A549 (cell line): ENCODE results near the gene SMIM29. TPM values are rescaled to one million over a fixed set of nuclear protein-coding genes. Genes with fewer than 3 reads are reported as not detected.
"Not testable (repeated sequence)": the region's sequence is repeated elsewhere in the genome, so short reads cannot be mapped to it uniquely, and the experiment has no call there.

Experiments used
- ATAC-seq, 2 experiments: fragments of 200-7000 bp in 1 of 2; fragments of >200 bp in 1 of 2; cut with Nextera tagmentation in 1 of 2; cut with Tn5 transposase in 1 of 2; 3 replicates each; pipeline versions ENCODE4 v1.8.0 to v1.9.1; 2018 to 2020; ENCODE audit warnings: mild to moderate bottlenecking in 1 of 2, moderate library complexity in 1 of 2
- CTCF ChIA-PET: fragments of 300-600 bp; sonication (Branson Sonifier 250); formaldehyde crosslinking; extraction: SDS; loops from one replicate; lab custom pipeline; 2021; ENCODE audit warnings: antibody characterized with exemption, inconsistent platforms; lab: Yijun Ruan, JAX
- POLR2A ChIA-PET: fragments of 350-600 bp; formaldehyde crosslinking; extraction: SDS; loops from one replicate; lab custom pipeline; 2021; ENCODE audit warnings: antibody characterized with exemption, inconsistent platforms; lab: Yijun Ruan, JAX
- DNase-seq, 2 experiments: peaks; one replicate each; pipeline versions ENCODE4 v3.0.0 to v3.0.0-alpha.2; 2011 to 2016; ENCODE audit warnings: low read depth in 1 of 2, low spot score in 1 of 2
- FAIRE-seq: peaks from 2 replicates; lab custom pipeline; 2011; peaks lifted over from hg19 to GRCh38; lab: Jason Lieb, UNC
- H3K27ac ChIP-seq, 2 experiments: fragments of >200 bp; sonication (Bioruptor Twin); formaldehyde crosslinking; 3 replicates each; pipeline ENCODE4 v1.5.1; 2016 to 2017
- H3K4me1 ChIP-seq: fragments of >200 bp; sonication (Bioruptor Twin); formaldehyde crosslinking; 3 replicates; pipeline ENCODE4 v1.6.1; 2016
- H3K4me2 ChIP-seq: fragments of >200 bp; sonication (Bioruptor Twin); formaldehyde crosslinking; 3 replicates; pipeline ENCODE4 v1.6.1; 2016
- H3K4me3 ChIP-seq: fragments of >200 bp; sonication (Bioruptor Twin); formaldehyde crosslinking; 3 replicates; pipeline ENCODE4 v1.5.1; 2016
- H3K9me3 ChIP-seq: fragments of >200 bp; sonication (Bioruptor Twin); formaldehyde crosslinking; 3 replicates; pipeline ENCODE4 v1.6.1; 2016
- CHD2 ChIP-seq: fragments of 150-350 bp; IDR thresholded peaks from 2 replicates; pipeline ENCODE4 v1.6.1; 2014; ENCODE audit warnings: low read length; ENCODE audit not compliant: partially characterized antibody
- EHF ChIP-seq: fragments of 250-450 bp; sonication (Bioruptor Pico); IDR thresholded peaks from 2 replicates; pipeline ENCODE4 v1.5.0; 2020; ENCODE audit warnings: mild to moderate bottlenecking
- EP300 ChIP-seq, 2 experiments: fragments of >200 bp; sonication (Bioruptor Twin); formaldehyde crosslinking; IDR thresholded peaks; 2 replicates in 1 of 2; 3 replicates in 1 of 2; pipeline ENCODE4 v1.6.1; 2016 to 2017
- ESRRA ChIP-seq: fragments of 150-350 bp; IDR thresholded peaks from 2 replicates; pipeline ENCODE4 v1.6.1; 2014; ENCODE audit warnings: mild to moderate bottlenecking, low read length, borderline replicate concordance
- HEYL ChIP-seq: fragments of 250-450 bp; sonication (Bioruptor Pico); IDR thresholded peaks from 2 replicates; pipeline ENCODE4 v1.8.0; 2021; ENCODE audit warnings: mild to moderate bottlenecking, moderate library complexity
- KDM1A ChIP-seq: fragments of 200-600 bp; sonication (generic); IDR thresholded peaks from 2 replicates; pipeline ENCODE4 v1.6.1; 2016; ENCODE audit warnings: low read depth, mild to moderate bottlenecking
- KDM5A ChIP-seq: fragments of 200-600 bp; sonication (generic); IDR thresholded peaks from 2 replicates; pipeline ENCODE4 v1.6.1; 2016; ENCODE audit warnings: antibody characterized with exemption, mild to moderate bottlenecking
- PHF8 ChIP-seq: fragments of 200-600 bp; sonication (generic); IDR thresholded peaks from 2 replicates; pipeline ENCODE4 v1.6.1; 2016; ENCODE audit warnings: low read depth, mild to moderate bottlenecking, antibody characterized with exemption, moderate library complexity, borderline replicate concordance
- RNF2 ChIP-seq: fragments of 200-600 bp; sonication (generic); IDR thresholded peaks from 2 replicates; pipeline ENCODE4 v1.6.1; 2016; ENCODE audit warnings: low read depth, mild to moderate bottlenecking, antibody characterized with exemption, moderate library complexity, borderline replicate concordance
- SMC3 ChIP-seq: fragments of >200 bp; sonication (Bioruptor Twin); formaldehyde crosslinking; IDR thresholded peaks from 3 replicates; pipeline ENCODE4 v1.6.1; 2018; ENCODE audit warnings: inconsistent platforms
- TFCP2L1 ChIP-seq: fragments of 250-450 bp; sonication (Bioruptor Pico); IDR thresholded peaks from 2 replicates; pipeline ENCODE4 v1.5.0; 2021; ENCODE audit warnings: mild to moderate bottlenecking
- ZFP36 ChIP-seq: fragments of 450-650 bp; IDR thresholded peaks from 2 replicates; pipeline ENCODE4 v1.6.1; 2014; ENCODE audit warnings: borderline replicate concordance; ENCODE audit not compliant: partially characterized antibody
- WGBS: methylation state at CpG from one replicate; pipeline ENCODE4 v1.1.6; 2017; ENCODE audit errors: missing lambda C conversion rate; 5-methylcytosine and 5-hydroxymethylcytosine counted together
- polyA plus RNA-seq, 4 experiments: library from polyadenylated mRNA; depleted of rRNA in 3 of 4; stranded (reverse); fragments of >200 nt; fragmentation: RNase III in 1 of 4; extraction: RNeasy Plus Mini Kit Qiagen cat#74134 plus additional on column Dnase treatment in 1 of 4; gene quantifications; 2 replicates in 3 of 4; 3 replicates in 1 of 4; pipeline ENCODE4 v1.2.3, GENCODE V29; 2011 to 2017
- TF ChIP-seq, protein P1 (sequence below): IDR thresholded peaks from 2 replicates; pipeline ENCODE4 v1.6.1; 2012
- TF ChIP-seq, protein P2 (sequence below): IDR thresholded peaks from 2 replicates; pipeline ENCODE4 v1.6.1; 2012; ENCODE audit warnings: low read depth, borderline replicate concordance
- TF ChIP-seq, protein P3 (sequence below): fragments of 250-450 bp; sonication (Bioruptor Pico); IDR thresholded peaks from 2 replicates; pipeline ENCODE4 v1.5.0; 2020; ENCODE audit warnings: low read depth, mild to moderate bottlenecking, moderate library complexity
- TF ChIP-seq, protein P4 (sequence below): fragments of 150-350 bp; IDR thresholded peaks from 2 replicates; pipeline ENCODE4 v1.6.1; 2014; ENCODE audit warnings: low read depth, mild to moderate bottlenecking, low read length

SMIM29 gene
- polyA plus RNA-seq, 2 of the 4 experiments (the other 2 are of a cell fraction): 8.1 to 15.4 TPM

DNA sequence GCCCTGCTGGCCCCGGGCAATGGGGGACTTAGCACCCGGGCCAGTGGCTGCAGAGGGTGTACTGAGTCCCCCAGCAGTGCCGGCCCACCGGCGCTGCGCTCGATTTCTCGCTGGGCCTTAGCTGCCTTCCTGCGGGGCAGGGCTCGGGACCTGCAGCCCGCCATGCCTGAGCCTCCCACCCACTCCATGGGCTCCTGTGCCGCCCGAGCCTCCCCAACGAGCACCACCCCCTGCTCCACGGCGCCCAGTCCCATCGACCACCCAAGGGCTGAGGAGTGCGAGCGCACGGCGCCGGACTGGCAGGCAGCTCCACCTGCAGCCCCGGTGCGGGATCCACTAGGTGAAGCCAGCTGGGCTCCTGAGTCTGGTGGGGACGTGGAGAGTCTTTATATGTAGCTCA lies 20.3 kb upstream of the SMIM29 start:
- H3K9me3 ChIP-seq, H3K4me3 ChIP-seq, POLR2A ChIA-PET, CTCF ChIA-PET, DNase-seq, FAIRE-seq, ATAC-seq, H3K4me2 ChIP-seq, H3K4me1 ChIP-seq, H3K27ac ChIP-seq: not testable (repeated sequence)
- WGBS: no CpG with 5 or more reads among the region's 25 CpGs

DNA sequence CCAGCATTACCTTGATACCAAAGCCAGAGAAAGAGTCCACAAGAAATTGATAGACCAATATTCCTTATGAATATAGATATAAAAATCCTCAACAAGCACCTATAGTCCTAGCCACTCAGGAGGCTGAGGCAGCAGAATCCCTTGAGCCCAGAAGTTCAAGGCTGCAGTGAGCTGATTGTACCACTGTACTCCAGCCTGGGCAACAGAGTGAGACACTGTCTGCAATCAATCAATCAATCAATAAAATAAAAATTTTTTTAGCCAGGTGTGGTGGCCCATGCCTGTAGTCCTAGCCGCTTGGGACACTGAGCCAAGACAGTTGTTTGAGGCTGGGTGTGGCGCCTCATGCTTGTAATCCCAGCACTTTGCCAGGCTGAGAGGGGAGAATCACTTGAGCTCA lies 18.9 kb upstream of the SMIM29 start:
- no peak for ATAC-seq
- Histone ChIP-seq H3K4me3 (no peak overlapping the region), H3K27ac (no peak overlapping the region), H3K4me2 (no peak overlapping the region), H3K4me1 (no peaks in the 10 kb centered on the region), H3K9me3 (no peaks in the 10 kb centered on the region)
- ChIA-PET POLR2A (no interaction called here), CTCF (interaction anchor here (0.7 kb wide), 1 partner anchor 23 kb away, joined by 3 read pairs; no protein-coding TSS in a partner anchor)
- TF ChIP-seq CHD2 (no peak), ZFP36 (no peak), ESRRA (no peak), HEYL (CRISPR knock-in tag) (no peak), EHF (CRISPR knock-in tag) (no peak), EP300 (IDR thresholded peaks at IDR 0.05) (no peak), TFCP2L1 (CRISPR knock-in tag) (no peak), KDM5A (no peak), KDM1A (no peak), RNF2 (no peak), PHF8 (no peak), SMC3 (no peak)
- TF ChIP-seq, protein P1, sequence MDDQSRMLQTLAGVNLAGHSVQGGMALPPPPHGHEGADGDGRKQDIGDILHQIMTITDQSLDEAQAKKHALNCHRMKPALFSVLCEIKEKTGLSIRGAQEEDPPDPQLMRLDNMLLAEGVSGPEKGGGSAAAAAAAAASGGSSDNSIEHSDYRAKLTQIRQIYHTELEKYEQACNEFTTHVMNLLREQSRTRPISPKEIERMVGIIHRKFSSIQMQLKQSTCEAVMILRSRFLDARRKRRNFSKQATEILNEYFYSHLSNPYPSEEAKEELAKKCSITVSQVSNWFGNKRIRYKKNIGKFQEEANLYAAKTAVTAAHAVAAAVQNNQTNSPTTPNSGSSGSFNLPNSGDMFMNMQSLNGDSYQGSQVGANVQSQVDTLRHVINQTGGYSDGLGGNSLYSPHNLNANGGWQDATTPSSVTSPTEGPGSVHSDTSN: no peak
- TF ChIP-seq, protein P2, sequence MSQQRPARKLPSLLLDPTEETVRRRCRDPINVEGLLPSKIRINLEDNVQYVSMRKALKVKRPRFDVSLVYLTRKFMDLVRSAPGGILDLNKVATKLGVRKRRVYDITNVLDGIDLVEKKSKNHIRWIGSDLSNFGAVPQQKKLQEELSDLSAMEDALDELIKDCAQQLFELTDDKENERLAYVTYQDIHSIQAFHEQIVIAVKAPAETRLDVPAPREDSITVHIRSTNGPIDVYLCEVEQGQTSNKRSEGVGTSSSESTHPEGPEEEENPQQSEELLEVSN: no peak
- TF ChIP-seq, protein P3, sequence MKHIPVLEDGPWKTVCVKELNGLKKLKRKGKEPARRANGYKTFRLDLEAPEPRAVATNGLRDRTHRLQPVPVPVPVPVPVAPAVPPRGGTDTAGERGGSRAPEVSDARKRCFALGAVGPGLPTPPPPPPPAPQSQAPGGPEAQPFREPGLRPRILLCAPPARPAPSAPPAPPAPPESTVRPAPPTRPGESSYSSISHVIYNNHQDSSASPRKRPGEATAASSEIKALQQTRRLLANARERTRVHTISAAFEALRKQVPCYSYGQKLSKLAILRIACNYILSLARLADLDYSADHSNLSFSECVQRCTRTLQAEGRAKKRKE (CRISPR knock-in tag): no peak
- TF ChIP-seq, protein P4, sequence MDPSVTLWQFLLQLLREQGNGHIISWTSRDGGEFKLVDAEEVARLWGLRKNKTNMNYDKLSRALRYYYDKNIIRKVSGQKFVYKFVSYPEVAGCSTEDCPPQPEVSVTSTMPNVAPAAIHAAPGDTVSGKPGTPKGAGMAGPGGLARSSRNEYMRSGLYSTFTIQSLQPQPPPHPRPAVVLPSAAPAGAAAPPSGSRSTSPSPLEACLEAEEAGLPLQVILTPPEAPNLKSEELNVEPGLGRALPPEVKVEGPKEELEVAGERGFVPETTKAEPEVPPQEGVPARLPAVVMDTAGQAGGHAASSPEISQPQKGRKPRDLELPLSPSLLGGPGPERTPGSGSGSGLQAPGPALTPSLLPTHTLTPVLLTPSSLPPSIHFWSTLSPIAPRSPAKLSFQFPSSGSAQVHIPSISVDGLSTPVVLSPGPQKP: no peak
- 83% methylated on average over 2 of the region's 2 CpGs for WGBS
- no peak for DNase-seq
- no peak for FAIRE-seq

DNA sequence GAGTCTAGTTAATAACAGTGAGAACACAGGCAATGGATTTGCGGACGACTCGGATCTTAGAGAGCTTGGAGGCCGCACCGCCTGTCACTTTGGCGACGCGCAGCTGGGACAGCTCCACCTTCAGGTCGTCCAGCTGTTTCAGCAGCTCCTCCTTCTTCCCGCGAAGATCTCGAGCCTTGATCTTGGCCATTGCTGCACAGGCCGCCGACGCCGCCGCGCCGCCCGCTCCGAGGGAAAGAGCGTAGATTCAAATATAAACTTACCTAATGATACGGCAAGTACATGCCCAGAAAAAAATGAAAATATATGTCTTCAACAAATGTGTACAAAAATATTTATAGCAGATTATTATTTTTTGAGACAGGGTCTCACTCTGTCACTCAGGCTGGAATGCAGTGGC lies 14.7 kb upstream of the SMIM29 start:
- WGBS: 98% methylated on average over 23 of the region's 23 CpGs
- H3K27ac ChIP-seq, H3K4me3 ChIP-seq, POLR2A ChIA-PET, H3K4me1 ChIP-seq, DNase-seq, ATAC-seq, H3K9me3 ChIP-seq, FAIRE-seq, CTCF ChIA-PET, H3K4me2 ChIP-seq: not testable (repeated sequence)
